ENCODE results near the gene SHB.

GRCh38 chr9:38067859-38068681 is 957 bp downstream of the SHB start:
- TF ChIP-seq CTCF (IDR thresholded peaks at IDR 0.05; ENCODE audit: insufficient read depth, low read length, poor library complexity, severe bottlenecking) (no peak), EZH2phosphoT487 (conservative IDR thresholded peaks at IDR 0.05; ENCODE audit: low read length) (no peak)
